ENCODE data around the gene FBXL7. TPM values are rescaled to one million over a fixed set of nuclear protein-coding genes. Genes with fewer than 3 reads are reported as not detected.

Gene FBXL7
- total RNA-seq, 6 experiments from 2014 or later, result 12.7 to 19.2 (median 16.8) TPM

- H3K27me3 Mint-ChIP-seq (ENCODE audit: insufficient read depth), result no peaks in the 10 kb centered on the region
- H3K9me3 Mint-ChIP-seq, result no peaks in the 10 kb centered on the region
- H3K27ac Mint-ChIP-seq, result no peak overlapping the region
- no peak for DNase-seq
- peaks cover 12% of the 10 kb centered on the region for H3K36me3 Mint-ChIP-seq (ENCODE audit: low read depth)
- no peak for TF ChIP-seq CTCF (IDR thresholded peaks at IDR 0.05)
- H3K4me1 Mint-ChIP-seq (ENCODE audit: low read depth), result peaks cover 27% of the 10 kb centered on the region
- no peak overlapping the region for H3K4me3 Mint-ChIP-seq
Measured at GRCh38 chr5:15564957-15565356, 65.0 kb downstream of the FBXL7 start.

- H3K4me1 Mint-ChIP-seq (ENCODE audit: low read depth), result peaks cover 18% of the 10 kb centered on the region
- no peaks in the 10 kb centered on the region for H3K27me3 Mint-ChIP-seq (ENCODE audit: insufficient read depth)
- no peak overlapping the region for H3K27ac Mint-ChIP-seq
- no peaks in the 10 kb centered on the region for H3K9me3 Mint-ChIP-seq
- no peak overlapping the region for H3K4me3 Mint-ChIP-seq
- peaks cover 9% of the 10 kb centered on the region for H3K36me3 Mint-ChIP-seq (ENCODE audit: low read depth)
- TF ChIP-seq CTCF (IDR thresholded peaks at IDR 0.05), result no peak
- DNase-seq, result no peak
Measured at GRCh38 chr5:15566306-15566705, 66.3 kb downstream of the FBXL7 start.

GRCh38 chr5:15566789-15567188 lies 66.8 kb downstream of the FBXL7 start:
- H3K4me3 Mint-ChIP-seq, result no peak overlapping the region

GRCh38 chr5:15570491-15570890 lies 70.5 kb downstream of the FBXL7 start:
- H3K36me3 Mint-ChIP-seq (ENCODE audit: low read depth), result no peaks in the 10 kb centered on the region
- H3K9me3 Mint-ChIP-seq, result no peaks in the 10 kb centered on the region
- peaks cover 35% of the 10 kb centered on the region for H3K4me1 Mint-ChIP-seq (ENCODE audit: low read depth)
- DNase-seq, result no peak
- TF ChIP-seq CTCF (IDR thresholded peaks at IDR 0.05), result no peak
- H3K27ac Mint-ChIP-seq, result no peak overlapping the region; the same call in 1 of the 2 replicates
- no peaks in the 10 kb centered on the region for H3K27me3 Mint-ChIP-seq (ENCODE audit: insufficient read depth)
- H3K4me3 Mint-ChIP-seq, result no peak overlapping the region

More at GRCh38 chr5:15566789-15567188, 66.8 kb downstream of the FBXL7 start:
- TF ChIP-seq CTCF (IDR thresholded peaks at IDR 0.05), result no peak
- H3K27ac Mint-ChIP-seq, result no peak overlapping the region; the same call in 1 of the 2 replicates
- peaks cover 18% of the 10 kb centered on the region for H3K4me1 Mint-ChIP-seq (ENCODE audit: low read depth)
- DNase-seq, result no peak
- H3K9me3 Mint-ChIP-seq, result no peaks in the 10 kb centered on the region
- H3K36me3 Mint-ChIP-seq (ENCODE audit: low read depth), result peaks cover 4% of the 10 kb centered on the region; the same call in 1 of the 2 replicates
- no peaks in the 10 kb centered on the region for H3K27me3 Mint-ChIP-seq (ENCODE audit: insufficient read depth)

- Mint-ChIP-seq H3K4me3 (no peak overlapping the region), H3K27ac (no peak overlapping the region), H3K4me1 (ENCODE audit: low read depth) (peaks cover 34% of the 10 kb centered on the region), H3K36me3 (ENCODE audit: low read depth) (no peaks in the 10 kb centered on the region), H3K27me3 (ENCODE audit: insufficient read depth) (no peaks in the 10 kb centered on the region), H3K9me3 (no peaks in the 10 kb centered on the region)
- no peak for DNase-seq
- TF ChIP-seq CTCF (IDR thresholded peaks at IDR 0.05), result no peak
Measured at GRCh38 chr5:15571081-15571480, 71.1 kb downstream of the FBXL7 start.

GRCh38 chr5:15571618-15572017 lies 71.6 kb downstream of the FBXL7 start:
- H3K4me1 Mint-ChIP-seq (ENCODE audit: low read depth), result peaks cover 28% of the 10 kb centered on the region
- no peak overlapping the region for H3K27ac Mint-ChIP-seq
- DNase-seq, result no peak
- H3K9me3 Mint-ChIP-seq, result no peaks in the 10 kb centered on the region
- no peaks in the 10 kb centered on the region for H3K27me3 Mint-ChIP-seq (ENCODE audit: insufficient read depth)
- H3K4me3 Mint-ChIP-seq, result no peak overlapping the region
- no peak for TF ChIP-seq CTCF (IDR thresholded peaks at IDR 0.05)
- no peaks in the 10 kb centered on the region for H3K36me3 Mint-ChIP-seq (ENCODE audit: low read depth)
